ENCODE results near the gene OR10A6.

DNA sequence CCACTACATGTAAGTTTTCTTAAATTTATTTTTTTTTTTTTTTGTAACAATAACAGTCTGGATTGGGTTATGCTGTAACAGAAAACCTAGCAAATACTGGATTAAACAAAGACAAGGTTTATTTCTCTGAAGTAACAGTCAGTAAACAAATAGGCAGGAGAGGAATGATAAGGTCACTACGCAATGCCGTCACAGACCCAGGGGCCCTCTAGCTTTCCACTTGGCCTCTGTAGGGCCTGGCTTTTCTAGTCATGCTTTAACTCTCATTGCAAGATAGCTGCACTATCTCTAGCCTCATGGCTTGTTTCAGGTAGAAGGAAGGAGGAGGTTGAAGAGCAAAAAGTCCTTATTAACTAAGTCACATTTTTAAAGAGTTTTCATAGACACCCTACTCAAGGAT, 6.5 kb downstream of the OR10A6 start:
- TF ChIP-seq, protein P1, sequence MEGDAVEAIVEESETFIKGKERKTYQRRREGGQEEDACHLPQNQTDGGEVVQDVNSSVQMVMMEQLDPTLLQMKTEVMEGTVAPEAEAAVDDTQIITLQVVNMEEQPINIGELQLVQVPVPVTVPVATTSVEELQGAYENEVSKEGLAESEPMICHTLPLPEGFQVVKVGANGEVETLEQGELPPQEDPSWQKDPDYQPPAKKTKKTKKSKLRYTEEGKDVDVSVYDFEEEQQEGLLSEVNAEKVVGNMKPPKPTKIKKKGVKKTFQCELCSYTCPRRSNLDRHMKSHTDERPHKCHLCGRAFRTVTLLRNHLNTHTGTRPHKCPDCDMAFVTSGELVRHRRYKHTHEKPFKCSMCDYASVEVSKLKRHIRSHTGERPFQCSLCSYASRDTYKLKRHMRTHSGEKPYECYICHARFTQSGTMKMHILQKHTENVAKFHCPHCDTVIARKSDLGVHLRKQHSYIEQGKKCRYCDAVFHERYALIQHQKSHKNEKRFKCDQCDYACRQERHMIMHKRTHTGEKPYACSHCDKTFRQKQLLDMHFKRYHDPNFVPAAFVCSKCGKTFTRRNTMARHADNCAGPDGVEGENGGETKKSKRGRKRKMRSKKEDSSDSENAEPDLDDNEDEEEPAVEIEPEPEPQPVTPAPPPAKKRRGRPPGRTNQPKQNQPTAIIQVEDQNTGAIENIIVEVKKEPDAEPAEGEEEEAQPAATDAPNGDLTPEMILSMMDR (IDR thresholded peaks at IDR 0.05; ENCODE audit: poor library complexity) = no peak
- TF ChIP-seq EZH2phosphoT487 (IDR thresholded peaks at IDR 0.05; ENCODE audit: low read depth, severe bottlenecking, unreplicated experiment) = no peak

Measured in hepatocyte (in vitro differentiated cells).